Activated T-cell treated with anti-CD3 and anti-CD28 coated beads, Interleukin-2, amount 50 U/mL, for 4 hours (primary cell): ENCODE results near the gene CAPN2. TPM values are rescaled to one million over a fixed set of nuclear protein-coding genes. Genes with fewer than 3 reads are reported as not detected.
A peak's percentile ranks its signal among the peaks of the same experiment; 100 is the strongest.
"Not testable (repeated sequence)": the region's sequence is repeated elsewhere in the genome, so short reads cannot be mapped to it uniquely, and the experiment has no call there.

Experiments
- ATAC-seq, 2 donors: fragments of 200-7000 bp; cut with Tn5 transposase; one replicate each; pipeline ENCODE4 v1.10.0; 2021
- DNase-seq: peaks from one replicate; pipeline ENCODE4 v3.0.0-alpha.2; 2020
- H3K27me3 Mint-ChIP-seq: one replicate; pipeline ENCODE4 v1.8.0; 2021; ENCODE audit warnings: low read depth, mixed read lengths
- H3K36me3 Mint-ChIP-seq: one replicate; pipeline ENCODE4 v1.8.0; 2022; ENCODE audit warnings: mixed read lengths; ENCODE audit not compliant: insufficient read depth
- H3K4me1 Mint-ChIP-seq: one replicate; pipeline ENCODE4 v1.8.0; 2021; ENCODE audit warnings: low read depth, mixed read lengths
- H3K4me3 Mint-ChIP-seq: one replicate; pipeline ENCODE4 v1.8.0; 2021; ENCODE audit warnings: mild to moderate bottlenecking, moderate library complexity, mixed read lengths
- H3K9me3 Mint-ChIP-seq: one replicate; pipeline ENCODE4 v1.8.0; 2021; ENCODE audit warnings: mixed read lengths
- total RNA-seq, 3 donors: library from RNA; stranded (reverse); gene quantifications; one replicate each; pipeline ENCODE4 v1.2.1, GENCODE V29; 2021

The CAPN2 gene
- total RNA-seq, 3 donors from 2014 or later = 19.0 to 25.1 (median 19.2) TPM

DNA sequence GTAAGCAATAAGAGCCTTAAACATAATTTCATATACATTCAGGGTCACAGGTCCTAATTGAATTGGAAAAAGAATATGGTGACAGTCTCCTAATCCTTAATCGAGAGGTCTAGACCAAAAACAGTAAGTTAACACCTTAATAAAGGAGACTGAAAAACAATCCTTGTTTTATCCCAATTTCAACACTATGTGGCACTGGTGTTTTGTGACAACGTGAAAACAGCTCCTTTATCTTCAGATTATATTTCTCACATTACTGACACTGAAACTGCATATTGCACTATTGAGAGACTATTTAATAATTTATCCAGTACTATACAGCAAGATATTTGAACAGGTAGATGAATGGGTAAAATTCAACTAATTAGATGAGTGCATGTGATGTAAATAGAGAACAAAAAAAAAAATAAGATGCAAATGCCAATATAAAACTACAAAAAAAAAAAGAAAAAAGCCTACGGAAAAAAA, 99.3 kb downstream of the CAPN2 start:
- Mint-ChIP-seq H3K9me3 (no peaks in the 10 kb centered on the region), H3K4me1 (peaks cover 33% of the 10 kb centered on the region), H3K36me3 (peaks cover 42% of the 10 kb centered on the region), H3K4me3 (no peak overlapping the region), H3K27me3 (no peaks in the 10 kb centered on the region)
- ATAC-seq = peak; percentile 46 to 61
- DNase-seq = no peak

DNA sequence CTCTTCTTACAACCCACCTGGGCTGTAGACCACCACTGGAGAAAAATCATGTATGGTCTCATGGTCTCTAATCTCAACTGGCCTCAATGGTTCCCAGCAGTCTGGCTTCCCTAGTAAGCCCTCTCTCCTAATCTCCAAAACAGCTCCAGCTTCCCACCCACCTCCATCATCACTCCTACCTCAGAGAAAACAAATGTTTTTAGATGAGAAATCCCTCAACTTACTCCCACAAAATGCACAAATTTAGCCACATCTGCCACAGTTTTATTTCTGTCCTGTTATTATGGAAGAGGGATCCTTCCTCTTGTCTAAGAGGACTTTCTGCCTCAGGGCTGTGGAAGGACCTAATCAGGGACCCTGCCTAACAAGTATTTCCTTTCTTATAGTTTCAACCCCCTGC, 101.3 kb downstream of the CAPN2 start:
- Mint-ChIP-seq H3K27me3 (no peaks in the 10 kb centered on the region), H3K4me1 (peaks cover 33% of the 10 kb centered on the region), H3K9me3 (no peaks in the 10 kb centered on the region), H3K36me3 (peaks cover 33% of the 10 kb centered on the region), H3K4me3 (no peak overlapping the region)
- DNase-seq = no peak
- ATAC-seq = no peak

DNA sequence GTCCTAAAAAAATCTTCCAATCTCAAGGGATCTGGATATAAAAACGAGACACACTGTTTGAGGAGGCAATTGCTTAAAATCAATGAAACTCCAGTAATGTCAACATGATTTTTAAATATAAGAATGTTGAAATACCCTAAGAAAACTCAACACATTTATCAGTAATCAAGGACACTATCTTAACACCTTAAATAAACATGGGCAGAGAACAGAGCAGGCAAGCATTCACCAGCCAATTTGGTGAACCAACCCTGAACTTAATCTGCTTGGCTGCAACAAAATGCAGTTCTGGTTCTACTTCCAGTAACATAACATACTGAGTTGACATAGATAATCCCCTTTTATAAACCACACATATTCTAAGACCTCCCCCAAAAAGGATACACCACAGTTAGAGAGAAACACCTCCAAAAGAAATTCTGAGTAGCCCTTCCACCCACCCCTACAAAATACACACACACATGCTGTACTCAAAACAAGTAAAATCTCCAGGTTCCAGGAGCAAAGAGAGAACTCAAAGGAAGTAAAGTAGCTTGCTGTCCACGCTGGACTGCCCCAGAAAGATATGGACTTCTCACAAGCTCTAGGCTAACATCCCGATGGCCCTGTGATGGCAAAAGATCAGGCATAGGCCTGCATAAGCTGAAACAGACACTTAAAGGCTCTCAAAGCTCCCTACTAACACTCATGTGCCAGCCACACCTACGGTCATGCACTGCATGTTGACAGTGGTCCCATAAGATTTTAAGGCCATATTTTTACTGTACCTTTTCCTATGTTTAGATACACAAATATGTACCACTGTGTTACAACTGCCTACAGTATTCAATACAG, 102.9 kb downstream of the CAPN2 start:
- DNase-seq (no peak), ATAC-seq (no peak)
- Mint-ChIP-seq H3K4me3 (no peak overlapping the region), H3K4me1 (peaks cover 33% of the 10 kb centered on the region), H3K36me3 (peaks cover 38% of the 10 kb centered on the region), H3K27me3 (no peaks in the 10 kb centered on the region), H3K9me3 (no peaks in the 10 kb centered on the region)

DNA sequence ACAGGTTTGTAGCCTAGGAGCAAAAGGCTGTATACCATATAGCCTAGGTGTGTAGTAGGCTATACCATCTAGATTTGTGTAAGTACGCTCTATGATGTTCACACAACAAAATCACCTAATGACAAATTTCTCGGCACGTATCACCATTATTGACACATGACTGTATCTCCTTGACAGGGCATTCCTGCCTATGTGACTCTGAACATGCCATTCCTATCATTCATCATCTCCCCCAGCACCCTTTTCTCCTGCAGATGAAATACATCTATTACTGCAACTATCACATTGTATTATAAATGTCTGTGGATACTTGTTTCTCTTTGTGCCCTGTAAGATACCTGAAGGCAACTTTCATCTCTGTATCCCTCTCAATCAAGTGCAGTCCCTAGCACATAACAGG, 103.5 kb downstream of the CAPN2 start:
- Mint-ChIP-seq H3K9me3 (no peaks in the 10 kb centered on the region), H3K36me3 (peaks cover 42% of the 10 kb centered on the region), H3K4me3 (no peak overlapping the region), H3K4me1 (peaks cover 37% of the 10 kb centered on the region), H3K27me3 (no peaks in the 10 kb centered on the region)
- ATAC-seq = no peak
- no peak for DNase-seq

DNA sequence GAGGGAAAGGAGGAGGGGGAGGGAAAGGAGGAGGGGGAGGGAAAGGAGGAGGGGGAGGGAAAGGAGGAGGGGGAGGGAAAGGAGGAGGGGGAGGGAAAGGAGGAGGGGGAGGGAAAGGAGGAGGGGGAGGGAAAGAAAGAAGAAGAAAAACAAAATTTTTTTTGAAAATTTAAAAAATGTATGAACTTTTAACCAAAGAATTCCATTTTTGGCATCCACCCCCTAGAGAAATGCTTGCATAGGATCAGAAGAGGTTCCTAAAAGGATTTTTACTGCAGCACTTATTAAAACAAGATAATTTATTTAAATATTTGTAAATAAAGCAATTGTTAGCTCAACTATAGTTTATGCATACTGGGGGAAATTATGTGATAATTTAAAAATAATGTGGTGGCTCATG, 104.9 kb downstream of the CAPN2 start:
- Mint-ChIP-seq H3K4me1 (peaks cover 35% of the 10 kb centered on the region), H3K36me3 (peaks cover 44% of the 10 kb centered on the region)
- DNase-seq, H3K4me3 Mint-ChIP-seq, H3K9me3 Mint-ChIP-seq, ATAC-seq, H3K27me3 Mint-ChIP-seq: not testable (repeated sequence)

DNA sequence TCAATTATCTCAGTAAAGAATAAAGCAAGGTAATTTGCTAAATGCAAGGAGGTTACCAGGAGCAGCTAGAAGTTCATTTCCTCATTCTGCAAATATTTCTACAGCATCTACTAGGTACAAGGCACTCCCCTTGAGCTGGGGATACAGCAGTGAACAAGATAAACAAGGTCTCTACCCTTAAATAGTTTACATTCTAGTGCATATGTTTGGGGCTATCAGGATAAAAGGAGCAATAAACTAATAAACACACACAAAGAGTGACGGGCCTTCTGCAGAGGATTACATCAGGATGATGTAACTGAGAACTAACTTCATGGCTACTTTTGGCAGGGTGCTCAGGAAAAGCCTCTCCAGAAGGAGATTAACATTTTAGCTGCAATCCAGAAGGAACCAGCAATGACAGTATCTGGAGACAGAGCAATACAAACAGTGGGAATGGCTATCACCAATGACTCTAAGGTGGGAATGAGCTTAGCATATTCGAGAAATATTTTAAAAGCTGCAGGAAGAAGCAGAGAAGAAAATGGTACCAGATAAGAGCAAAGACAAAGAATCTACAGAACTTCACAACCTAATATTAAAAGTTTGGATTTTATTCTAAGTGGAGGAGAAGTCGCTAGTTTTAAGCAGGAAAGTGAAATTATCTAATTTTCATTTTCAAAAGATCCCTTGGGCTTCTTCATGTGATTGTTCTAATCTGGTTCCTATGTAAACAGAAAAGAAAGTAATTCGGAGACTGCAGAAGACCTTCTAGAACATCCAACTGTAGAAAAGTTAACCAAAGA, 107.6 kb downstream of the CAPN2 start:
- peaks cover 27% of the 10 kb centered on the region for H3K36me3 Mint-ChIP-seq
- no peak overlapping the region for H3K4me3 Mint-ChIP-seq
- DNase-seq = no peak
- peaks cover 41% of the 10 kb centered on the region for H3K4me1 Mint-ChIP-seq
- H3K9me3 Mint-ChIP-seq = no peaks in the 10 kb centered on the region
- no peaks in the 10 kb centered on the region for H3K27me3 Mint-ChIP-seq
- ATAC-seq = no peak

DNA sequence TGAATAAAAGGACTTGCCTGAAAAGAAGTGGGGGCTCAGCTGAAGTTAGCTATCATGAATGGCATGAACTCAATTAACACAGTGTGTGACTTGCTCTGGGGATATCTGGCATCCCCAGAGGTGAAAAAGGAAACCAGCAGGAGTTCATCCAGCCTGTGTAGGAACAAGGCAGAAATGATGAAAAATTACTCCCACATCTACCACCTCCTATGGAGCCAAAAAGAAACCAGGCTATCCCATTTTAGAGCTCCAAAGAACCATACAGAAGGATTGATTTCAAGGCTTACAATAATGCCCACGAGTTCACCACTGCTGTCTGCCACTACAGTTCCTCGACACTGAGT, 108.1 kb downstream of the CAPN2 start:
- H3K4me3 Mint-ChIP-seq = no peak overlapping the region
- no peaks in the 10 kb centered on the region for H3K27me3 Mint-ChIP-seq
- no peaks in the 10 kb centered on the region for H3K9me3 Mint-ChIP-seq
- DNase-seq (no peak), ATAC-seq (no peak)
- peaks cover 22% of the 10 kb centered on the region for H3K36me3 Mint-ChIP-seq
- H3K4me1 Mint-ChIP-seq = peaks cover 41% of the 10 kb centered on the region

DNA sequence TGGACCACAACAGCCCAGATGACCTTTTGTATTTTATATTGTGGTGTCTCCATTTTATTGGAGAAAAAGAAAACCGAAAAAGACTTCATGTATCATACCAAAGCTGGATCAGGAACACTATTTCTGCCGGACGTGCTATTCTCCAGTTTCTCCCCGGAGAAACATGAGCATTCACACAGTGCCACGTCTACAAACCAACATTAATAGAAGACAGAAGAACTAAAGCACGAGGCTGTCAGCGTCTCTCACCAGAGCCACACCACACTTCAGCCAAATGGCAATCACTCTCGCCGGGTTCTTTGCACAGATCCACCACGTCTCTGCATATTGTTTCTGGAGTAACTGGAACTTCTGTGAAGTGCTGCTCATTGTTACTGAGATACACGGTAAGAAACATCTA, 108.6 kb downstream of the CAPN2 start:
- no peak for ATAC-seq
- Mint-ChIP-seq H3K27me3 (no peaks in the 10 kb centered on the region), H3K36me3 (peaks cover 21% of the 10 kb centered on the region), H3K9me3 (no peaks in the 10 kb centered on the region), H3K4me1 (peaks cover 41% of the 10 kb centered on the region), H3K4me3 (no peak overlapping the region)
- DNase-seq = no peak

DNA sequence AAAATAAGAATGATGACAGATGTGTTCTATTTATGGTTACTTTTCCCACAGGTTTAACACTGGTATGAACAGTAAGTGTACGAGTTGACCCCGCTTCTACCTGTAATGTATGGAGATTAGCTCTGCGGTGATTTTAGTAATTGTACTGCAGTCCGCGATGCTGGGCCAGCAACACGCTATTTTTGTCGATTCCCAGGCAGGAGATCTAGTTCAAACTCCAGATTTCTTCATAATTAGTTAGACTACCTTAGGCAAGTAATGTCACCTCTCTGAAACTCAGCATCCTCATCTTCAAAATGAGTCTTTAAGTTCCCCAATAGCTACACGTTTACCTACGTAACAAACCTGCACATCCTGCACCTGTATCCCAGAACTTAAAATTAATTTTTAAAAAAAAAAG, 111.9 kb downstream of the CAPN2 start:
- ATAC-seq (no peak), DNase-seq (no peak)
- H3K9me3 Mint-ChIP-seq = no peaks in the 10 kb centered on the region
- no peaks in the 10 kb centered on the region for H3K27me3 Mint-ChIP-seq
- peaks cover 60% of the 10 kb centered on the region for H3K4me1 Mint-ChIP-seq
- H3K4me3 Mint-ChIP-seq = no peak overlapping the region
- H3K36me3 Mint-ChIP-seq = peaks cover 24% of the 10 kb centered on the region

DNA sequence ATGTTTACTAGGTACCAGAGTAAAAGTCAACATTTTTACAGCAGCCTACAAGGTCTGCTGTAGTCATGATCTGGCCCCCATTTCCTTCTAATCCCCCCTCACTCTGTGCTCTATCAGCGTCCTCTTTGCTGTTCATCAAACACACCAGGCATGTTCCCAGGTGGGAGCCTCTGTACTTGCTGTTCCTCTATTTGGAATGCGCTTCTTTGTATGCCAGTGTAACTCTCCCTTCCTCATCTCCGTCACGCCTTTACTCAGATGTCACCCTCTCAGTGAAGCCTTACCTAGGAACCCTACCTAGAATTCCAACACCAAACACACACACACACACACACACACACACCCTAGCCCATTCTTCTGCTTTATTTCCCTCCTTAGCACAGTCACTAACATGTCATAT, 112.4 kb downstream of the CAPN2 start:
- Mint-ChIP-seq H3K4me3 (no peak overlapping the region), H3K9me3 (no peaks in the 10 kb centered on the region), H3K27me3 (no peaks in the 10 kb centered on the region), H3K36me3 (peaks cover 24% of the 10 kb centered on the region), H3K4me1 (peaks cover 64% of the 10 kb centered on the region)
- no peak for DNase-seq
- no peak for ATAC-seq

Other genes starting within 250 kb of the CAPN2 start
- gene CAPN8, start 46.8 kb upstream of the CAPN2 start, total RNA-seq = not detected
- 10 to 100 TPM; 60.9 to 89.1 (median 79.1) TPM for gene TP53BP2, start 133.4 kb downstream of the CAPN2 start, total RNA-seq